Mammary epithelial cell (primary cell): Measurements from ENCODE around the gene TAC1.

Experiments
- CTCF ChIP-seq, 2 donors: IDR thresholded peaks in 1 of 2; conservative IDR thresholded peaks in 1 of 2; 2 replicates each; pipeline ENCODE4 v1.5.1; 2011 to 2012; ENCODE audit warnings: inconsistent platforms in 2 of 2, low read length in 2 of 2, mild to moderate bottlenecking in 2 of 2, control low read depth in 1 of 2, low read depth in 1 of 2; ENCODE audit not compliant: insufficient read depth in 1 of 2; ENCODE audit errors: extremely low read depth in 1 of 2
- EZH2 ChIP-seq: IDR thresholded peaks from 2 replicates; pipeline ENCODE4 v1.6.1; 2012; ENCODE audit warnings: low read length, inconsistent platforms, borderline replicate concordance

GRCh38 chr7:97748482-97748881 lies 16.6 kb downstream of the TAC1 start:
- TF ChIP-seq CTCF (conservative IDR thresholded peaks at IDR 0.05 in 1 of 2, IDR thresholded peaks at IDR 0.05 in 1 of 2; ENCODE audit: extremely low read depth in 1 of 2, insufficient read depth in 1 of 2, low read depth in 1 of 2, low read length in 2 of 2) (no peak), EZH2 (no peak)
